ENCODE data around the gene IFIT1.
"Not testable (repeated sequence)": the region's sequence is repeated elsewhere in the genome, so short reads cannot be mapped to it uniquely, and the experiment has no call there.

The IFIT1 gene

DNA sequence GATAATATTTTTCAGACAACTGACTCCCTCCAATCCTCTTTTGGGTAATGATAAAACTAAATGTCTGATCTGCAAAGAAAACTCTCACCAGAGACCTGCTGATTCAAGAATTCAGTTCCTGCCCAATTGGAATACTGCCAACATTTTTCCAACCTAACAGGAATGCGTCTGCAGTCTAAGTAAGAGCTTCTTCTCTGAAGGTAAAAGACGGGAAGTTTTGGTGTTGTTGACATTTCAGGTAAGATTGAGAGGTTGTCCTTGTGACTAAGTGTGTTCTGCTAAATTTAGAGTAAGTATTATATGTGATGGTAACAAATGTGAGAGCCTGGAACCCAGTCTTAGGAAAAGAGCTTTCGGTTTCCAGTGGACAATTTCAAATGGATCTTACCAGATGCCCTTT, 39.6 kb downstream of the IFIT1 start:
- TF ChIP-seq CTCF (IDR thresholded peaks at IDR 0.05; ENCODE audit: control extremely low read depth, extremely low read depth, low read depth, missing control alignments), result no peak
- DNase-seq (ENCODE audit: extremely low spot score), result no peak
- ChIA-PET POLR2A (no interaction called here), CTCF (interaction anchor here (1.0 to 2.3 kb wide), 5 partner anchors 9 to 133 kb away, joined by 3 to 5 read pairs (median 4); no protein-coding TSS in a partner anchor)

DNA sequence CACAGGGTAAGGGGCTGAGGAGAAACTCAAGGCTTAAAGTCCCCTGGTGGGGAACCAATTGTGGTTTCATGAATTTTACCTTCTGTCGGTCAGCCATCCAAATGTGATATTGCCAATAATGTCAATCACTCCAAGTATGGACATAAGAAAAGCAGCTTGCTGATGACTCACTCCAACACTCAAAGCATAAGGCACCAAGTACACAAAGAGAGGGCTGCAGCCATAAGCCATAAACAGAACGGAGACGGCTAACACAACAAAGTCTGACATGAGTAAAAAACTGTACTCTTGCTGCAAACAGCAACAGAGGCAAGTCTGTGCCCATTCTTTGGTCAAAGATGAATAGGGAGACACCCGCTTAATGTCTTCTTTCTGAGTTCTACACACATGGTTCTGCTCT, 46.1 kb downstream of the IFIT1 start:
- ChIA-PET POLR2A (no interaction called here), CTCF (no interaction called here)
- TF ChIP-seq CTCF (IDR thresholded peaks at IDR 0.05; ENCODE audit: control extremely low read depth, extremely low read depth, low read depth, missing control alignments), result no peak
- no peak for DNase-seq (ENCODE audit: extremely low spot score)

- no peak for TF ChIP-seq CTCF (IDR thresholded peaks at IDR 0.05; ENCODE audit: control extremely low read depth, extremely low read depth, low read depth, missing control alignments)
- DNase-seq (ENCODE audit: extremely low spot score), result no peak
- ChIA-PET CTCF (interaction anchor here (1.1 kb wide), 1 partner anchor 8 kb away, joined by 3 read pairs; no protein-coding TSS in a partner anchor), POLR2A (no interaction called here)
Measured at GRCh38 chr10:89440226-89441009, 48.0 kb downstream of the IFIT1 start.

DNA sequence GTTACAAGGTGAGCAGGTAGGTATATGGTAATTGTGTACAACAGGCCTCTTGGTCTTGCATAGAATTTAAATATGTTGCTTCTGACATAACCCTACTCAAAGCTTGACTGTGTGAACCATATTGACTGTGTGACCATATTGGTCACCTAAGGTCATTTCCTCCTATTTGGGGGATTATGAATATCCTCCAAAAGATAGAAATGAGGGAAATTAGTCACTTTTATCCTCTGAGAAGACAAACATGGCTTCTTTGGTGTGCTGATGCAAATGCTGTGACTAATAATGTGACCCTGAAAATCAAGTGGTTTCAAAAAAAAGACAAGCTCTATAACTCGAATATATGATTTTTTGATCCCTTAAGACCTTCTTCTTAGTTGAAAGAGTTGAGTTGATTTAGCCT, 49.9 kb downstream of the IFIT1 start:
- ChIA-PET POLR2A (no interaction called here), CTCF (no interaction called here)
- no peak for DNase-seq (ENCODE audit: extremely low spot score)
- no peak for TF ChIP-seq CTCF (IDR thresholded peaks at IDR 0.05; ENCODE audit: control extremely low read depth, extremely low read depth, low read depth, missing control alignments)

DNA sequence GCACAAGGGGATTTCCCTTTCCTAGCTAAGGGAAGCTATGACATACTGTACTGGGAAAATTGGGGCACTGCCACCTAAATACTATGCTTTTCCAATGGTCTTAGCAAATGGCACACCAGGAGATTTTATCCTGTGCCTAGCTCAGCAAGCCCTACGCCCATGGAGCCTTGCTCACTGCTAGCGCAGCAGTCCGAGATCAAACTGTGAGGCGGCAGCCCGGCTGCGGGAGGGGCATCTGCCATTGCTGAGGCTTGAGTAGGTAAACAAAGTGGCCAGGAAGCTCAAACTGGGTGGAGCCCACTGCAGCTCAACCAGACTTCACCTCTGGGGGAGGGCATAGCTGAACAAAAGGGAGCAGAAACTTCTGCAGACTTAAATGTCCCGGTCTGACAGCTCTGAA, 52.4 kb downstream of the IFIT1 start:
- CTCF ChIA-PET, result interaction anchor here (0.9 kb wide), 1 partner anchor 48 kb away, joined by 3 read pairs; no protein-coding TSS in a partner anchor
- DNase-seq (ENCODE audit: extremely low spot score); POLR2A ChIA-PET: not testable (repeated sequence)

DNA sequence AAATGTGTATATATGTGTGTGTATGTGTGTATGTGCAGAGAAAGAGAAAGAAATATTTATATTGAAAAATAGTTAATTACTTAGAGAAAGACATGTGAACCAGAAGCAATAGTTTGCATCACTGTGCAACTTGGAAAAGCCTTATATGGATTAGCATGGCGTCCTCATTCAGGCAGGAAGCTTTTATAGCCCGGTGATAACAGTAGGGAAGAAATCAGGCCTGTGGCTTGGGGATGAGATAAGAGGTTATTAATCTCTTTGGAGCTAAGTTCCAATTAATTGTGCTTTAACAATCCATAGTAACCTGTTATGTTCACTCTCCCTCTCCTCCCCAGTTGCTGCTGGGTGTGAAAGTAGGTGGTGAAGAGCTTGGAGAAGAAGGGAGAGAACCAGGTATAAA, 58.5 kb downstream of the IFIT1 start:
- CTCF ChIA-PET, result no interaction called here
- DNase-seq (ENCODE audit: extremely low spot score), result no peak
- no peak for TF ChIP-seq CTCF (IDR thresholded peaks at IDR 0.05; ENCODE audit: control extremely low read depth, extremely low read depth, low read depth, missing control alignments)
- POLR2A ChIA-PET, result no interaction called here

GRCh38 chr10:89452193-89452592, 59.8 kb downstream of the IFIT1 start:
- CTCF ChIA-PET, result interaction anchor here (1.1 to 1.7 kb wide), 2 partner anchors 13 to 20 kb away, joined by 4 to 7 read pairs; no protein-coding TSS in a partner anchor
- no peak for TF ChIP-seq CTCF (IDR thresholded peaks at IDR 0.05; ENCODE audit: control extremely low read depth, extremely low read depth, low read depth, missing control alignments)
- no peak for DNase-seq (ENCODE audit: extremely low spot score)
- POLR2A ChIA-PET, result no interaction called here

Measured in GM10248 (cell line).